Keratinocyte (primary cell): ENCODE results near the gene SKOR1. TPM values are rescaled to one million over a fixed set of nuclear protein-coding genes. Genes with fewer than 3 reads are reported as not detected.

Source experiments
- DNase-seq: peaks from one replicate; pipeline ENCODE4 v3.0.0-alpha.2; 2011; ENCODE audit warnings: low read depth, missing footprints, low spot score
- FAIRE-seq: peaks from 2 replicates; lab custom pipeline; 2011; peaks lifted over from hg19 to GRCh38; lab: Jason Lieb, UNC
- H2AFZ ChIP-seq: 2 replicates; pipeline ENCODE4 v1.6.0; 2012; ENCODE audit warnings: low read length, control low read depth, inconsistent platforms; ENCODE audit not compliant: control insufficient read depth
- H3K27ac ChIP-seq: 2 replicates; pipeline ENCODE4 v1.5.1; 2011; ENCODE audit warnings: low read length; ENCODE audit not compliant: control insufficient read depth, insufficient read depth
- H3K27me3 ChIP-seq: 3 replicates; pipeline ENCODE4 v1.6.0; 2011; ENCODE audit warnings: low read length; ENCODE audit not compliant: control insufficient read depth, insufficient read depth; ENCODE audit errors: extremely low read depth
- H3K36me3 ChIP-seq, 2 experiments: 2 replicates in 1 of 2; 3 replicates in 1 of 2; pipeline ENCODE4 v1.5.1; 2011; ENCODE audit warnings: low read length in 2 of 2, mild to moderate bottlenecking in 1 of 2; ENCODE audit not compliant: control insufficient read depth in 2 of 2, insufficient read depth in 2 of 2; ENCODE audit errors: extremely low read depth in 1 of 2
- H3K4me1 ChIP-seq: 3 replicates; pipeline ENCODE4 v1.5.1; 2011; ENCODE audit warnings: low read length; ENCODE audit not compliant: control insufficient read depth, insufficient read depth; ENCODE audit errors: extremely low read depth
- H3K4me2 ChIP-seq: 3 replicates; pipeline ENCODE4 v1.6.0; 2011; ENCODE audit warnings: low read depth, low read length; ENCODE audit not compliant: control insufficient read depth, insufficient read depth; ENCODE audit errors: extremely low read depth
- H3K4me3 ChIP-seq, 3 experiments: fragments of 200-600 bp in 1 of 3; sonication (generic) in 1 of 3; 2 replicates in 2 of 3; 3 replicates in 1 of 3; pipeline ENCODE4 v1.5.1; 2011 to 2016; ENCODE audit warnings: low read length in 3 of 3, mild to moderate bottlenecking in 3 of 3, control low read depth in 2 of 3, inconsistent platforms in 1 of 3, low read depth in 1 of 3, mixed read lengths in 1 of 3, mixed run types in 1 of 3, moderate library complexity in 1 of 3; ENCODE audit not compliant: control insufficient read depth in 2 of 3, insufficient read depth in 2 of 3; ENCODE audit errors: extremely low read depth in 1 of 3
- H3K79me2 ChIP-seq: 2 replicates; pipeline ENCODE4 v1.6.0; 2012; ENCODE audit warnings: low read length; ENCODE audit not compliant: control insufficient read depth, insufficient read depth
- H3K9ac ChIP-seq: 3 replicates; pipeline ENCODE4 v1.6.0; 2011; ENCODE audit warnings: low read length; ENCODE audit not compliant: control insufficient read depth, insufficient read depth; ENCODE audit errors: extremely low read depth
- H3K9me1 ChIP-seq: 3 replicates; pipeline ENCODE4 v1.6.0; 2011; ENCODE audit warnings: low read length; ENCODE audit not compliant: control insufficient read depth, insufficient read depth; ENCODE audit errors: extremely low read depth
- H3K9me3 ChIP-seq: 2 replicates; pipeline ENCODE4 v1.5.1; 2012; ENCODE audit warnings: low read depth, low read length; ENCODE audit not compliant: control insufficient read depth
- H4K20me1 ChIP-seq: 3 replicates; pipeline ENCODE4 v1.6.0; 2011; ENCODE audit warnings: low read length; ENCODE audit not compliant: control insufficient read depth, insufficient read depth; ENCODE audit errors: extremely low read depth
- EZH2 ChIP-seq: IDR thresholded peaks from one replicate; pipeline ENCODE4 v1.6.1; 2012; ENCODE audit warnings: inconsistent platforms, mild to moderate bottlenecking, low read length, moderate library complexity
- dilution Hi-C: fragments of 300-500 bp; cut with MboI; formaldehyde crosslinking; loops from one replicate; pipeline ENCODE4 v1.7.0; 2020; ENCODE audit warnings: low sequenced_read_pairs; ENCODE audit not compliant: extremely low pct_ligation_motif_present
- polyA plus RNA-seq, 5 experiments: library from polyadenylated mRNA; depleted of rRNA in 3 of 5; stranded (reverse) in 3 of 5; stranded (forward) in 1 of 5; unstranded in 1 of 5; fragments of >200 nt; gene quantifications; 1 replicate in 1 of 5; 2 replicates in 3 of 5; 3 replicates in 1 of 5; pipeline versions ENCODE4 v1.2.1 to v1.2.3, GENCODE V29; 2011 to 2012; ENCODE audit warnings: missing spikeins in 2 of 5, low read depth in 1 of 5, low replicate concordance in 1 of 5
- TF ChIP-seq, protein P1 (sequence below), 3 experiments: IDR thresholded peaks in 1 of 3; conservative IDR thresholded peaks in 1 of 3; optimal IDR thresholded peaks in 1 of 3; 2 replicates in 2 of 3; 3 replicates in 1 of 3; pipeline versions ENCODE3 to v1.5.1; 2011; ENCODE audit warnings: low read length in 3 of 3, mild to moderate bottlenecking in 3 of 3, moderate library complexity in 2 of 3, control low read depth in 1 of 3, inconsistent platforms in 1 of 3; ENCODE audit not compliant: insufficient read depth in 2 of 3; ENCODE audit errors: extremely low read depth in 1 of 3

SKOR1 gene
- polyA plus RNA-seq, 1 donor (not counting 4 experiments of a cell fraction or from before 2014, with no cell fraction given), result 0.03 TPM

DNA sequence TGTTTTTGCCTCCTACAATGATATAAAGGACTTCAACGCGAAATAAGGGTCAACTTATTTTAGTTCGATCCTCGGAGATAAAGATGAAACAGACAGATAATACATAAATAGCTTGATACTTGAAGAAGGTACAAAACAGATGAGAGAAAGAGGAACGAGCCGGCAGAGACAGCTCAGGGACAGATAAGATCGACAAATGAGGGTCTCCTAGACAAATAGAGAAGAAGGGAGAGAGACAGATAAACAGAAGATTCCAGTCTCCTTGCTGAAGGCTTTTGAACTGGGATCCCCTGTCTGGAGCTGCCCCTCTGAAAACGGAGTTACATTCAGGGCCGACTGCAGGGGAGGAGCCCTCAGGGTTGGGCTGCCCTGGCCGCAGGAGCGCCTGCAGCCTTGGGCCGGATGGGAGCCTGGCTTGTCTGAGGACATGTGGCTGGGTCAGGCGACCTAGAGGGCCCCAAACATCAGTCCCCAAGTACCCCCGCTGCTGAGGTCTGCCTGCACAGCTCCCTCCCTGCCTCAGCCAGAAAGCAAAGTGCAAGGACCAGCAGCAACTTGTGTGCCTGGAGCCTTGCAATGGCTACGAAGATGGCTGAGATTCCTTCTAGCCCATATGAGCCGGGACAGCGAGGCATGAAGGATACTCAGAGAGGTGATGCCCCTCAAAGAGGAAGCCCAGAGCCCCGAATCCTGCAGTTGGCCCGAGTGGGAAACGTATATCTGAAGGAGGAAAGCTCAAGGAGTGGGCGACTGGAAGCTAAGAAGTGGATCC is 926 bp upstream of the SKOR1 start:
- no peak overlapping the region for H3K27ac ChIP-seq
- H3K79me2 ChIP-seq, result no peaks in the 10 kb centered on the region
- H4K20me1 ChIP-seq, result peaks cover 15% of the 10 kb centered on the region
- H3K9me3 ChIP-seq, result no peaks in the 10 kb centered on the region
- no peak overlapping the region for H3K9ac ChIP-seq
- no peaks in the 10 kb centered on the region for H3K9me1 ChIP-seq
- peaks cover 7% of the 10 kb centered on the region for H3K4me1 ChIP-seq
- DNase-seq, result no peak
- H2AFZ ChIP-seq, result no peak overlapping the region
- H3K4me2 ChIP-seq, result no peak overlapping the region
- peaks cover 99% of the 10 kb centered on the region for H3K27me3 ChIP-seq
- FAIRE-seq, result no peak
- TF ChIP-seq EZH2, result peak; percentile 67
- TF ChIP-seq, protein P1, sequence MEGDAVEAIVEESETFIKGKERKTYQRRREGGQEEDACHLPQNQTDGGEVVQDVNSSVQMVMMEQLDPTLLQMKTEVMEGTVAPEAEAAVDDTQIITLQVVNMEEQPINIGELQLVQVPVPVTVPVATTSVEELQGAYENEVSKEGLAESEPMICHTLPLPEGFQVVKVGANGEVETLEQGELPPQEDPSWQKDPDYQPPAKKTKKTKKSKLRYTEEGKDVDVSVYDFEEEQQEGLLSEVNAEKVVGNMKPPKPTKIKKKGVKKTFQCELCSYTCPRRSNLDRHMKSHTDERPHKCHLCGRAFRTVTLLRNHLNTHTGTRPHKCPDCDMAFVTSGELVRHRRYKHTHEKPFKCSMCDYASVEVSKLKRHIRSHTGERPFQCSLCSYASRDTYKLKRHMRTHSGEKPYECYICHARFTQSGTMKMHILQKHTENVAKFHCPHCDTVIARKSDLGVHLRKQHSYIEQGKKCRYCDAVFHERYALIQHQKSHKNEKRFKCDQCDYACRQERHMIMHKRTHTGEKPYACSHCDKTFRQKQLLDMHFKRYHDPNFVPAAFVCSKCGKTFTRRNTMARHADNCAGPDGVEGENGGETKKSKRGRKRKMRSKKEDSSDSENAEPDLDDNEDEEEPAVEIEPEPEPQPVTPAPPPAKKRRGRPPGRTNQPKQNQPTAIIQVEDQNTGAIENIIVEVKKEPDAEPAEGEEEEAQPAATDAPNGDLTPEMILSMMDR (optimal IDR thresholded peaks at IDR 0.05 in 1 of 3, IDR thresholded peaks at IDR 0.05 in 1 of 3, conservative IDR thresholded peaks at IDR 0.05 in 1 of 3; ENCODE audit: extremely low read depth in 1 of 3, insufficient read depth in 2 of 3, low read length in 3 of 3), result no peak
- H3K36me3 ChIP-seq, result no peaks in the 10 kb centered on the region
- dilution Hi-C loops, result no loop called here
- no peak overlapping the region for H3K4me3 ChIP-seq

DNA sequence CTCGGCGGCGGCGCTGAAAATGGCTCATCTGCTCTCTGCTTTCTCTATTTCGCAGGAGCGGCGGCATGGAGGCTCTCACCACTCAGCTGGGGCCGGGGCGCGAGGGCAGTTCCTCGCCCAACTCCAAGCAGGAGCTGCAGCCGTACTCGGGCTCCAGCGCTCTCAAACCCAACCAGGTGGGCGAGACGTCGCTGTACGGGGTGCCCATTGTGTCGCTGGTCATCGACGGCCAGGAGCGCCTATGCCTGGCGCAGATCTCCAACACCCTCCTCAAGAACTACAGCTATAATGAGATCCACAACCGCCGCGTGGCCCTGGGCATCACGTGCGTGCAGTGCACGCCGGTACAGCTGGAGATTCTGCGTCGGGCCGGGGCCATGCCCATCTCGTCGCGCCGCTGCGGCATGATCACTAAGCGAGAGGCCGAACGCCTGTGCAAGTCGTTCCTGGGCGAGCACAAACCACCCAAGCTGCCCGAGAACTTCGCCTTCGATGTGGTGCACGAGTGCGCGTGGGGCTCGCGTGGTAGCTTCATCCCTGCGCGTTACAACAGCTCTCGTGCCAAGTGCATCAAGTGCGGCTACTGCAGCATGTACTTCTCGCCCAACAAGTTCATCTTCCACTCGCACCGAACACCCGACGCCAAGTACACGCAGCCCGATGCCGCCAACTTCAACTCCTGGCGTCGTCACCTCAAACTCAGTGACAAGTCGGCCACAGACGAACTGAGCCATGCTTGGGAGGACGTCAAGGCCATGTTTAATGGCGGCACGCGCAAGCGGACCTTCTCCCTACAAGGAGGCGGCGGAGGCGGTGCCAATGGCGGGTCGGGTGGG is 790 bp downstream of the SKOR1 start:
- peaks cover 7% of the 10 kb centered on the region for H3K4me1 ChIP-seq
- dilution Hi-C loops, result no loop called here
- peaks cover 99% of the 10 kb centered on the region for H3K27me3 ChIP-seq

More for the DNA sequence above, 790 bp downstream of the SKOR1 start:
- H4K20me1 ChIP-seq, result peaks cover 13% of the 10 kb centered on the region
- FAIRE-seq, result no peak
- H3K79me2 ChIP-seq, result no peaks in the 10 kb centered on the region
- no peaks in the 10 kb centered on the region for H3K9me3 ChIP-seq
- H3K36me3 ChIP-seq, result no peaks in the 10 kb centered on the region
- peak overlapping the region in 2 of 3 experiments; percentile 29 to 48 for H3K4me3 ChIP-seq
- DNase-seq, result no peak
- H2AFZ ChIP-seq, result no peak overlapping the region
- H3K27ac ChIP-seq, result no peak overlapping the region
- peak overlapping the region; percentile 62 for H3K4me2 ChIP-seq
- H3K9ac ChIP-seq, result no peak overlapping the region
- TF ChIP-seq, protein P1 (optimal IDR thresholded peaks at IDR 0.05 in 1 of 3, IDR thresholded peaks at IDR 0.05 in 1 of 3, conservative IDR thresholded peaks at IDR 0.05 in 1 of 3; ENCODE audit: extremely low read depth in 1 of 3, insufficient read depth in 2 of 3, low read length in 3 of 3), result no peak
- TF ChIP-seq EZH2, result peak; percentile 100
- no peaks in the 10 kb centered on the region for H3K9me1 ChIP-seq
